Esophagus muscularis mucosa (tissue), 4 donors: ENCODE results near the gene NID1. TPM values are rescaled to one million over a fixed set of nuclear protein-coding genes. Genes with fewer than 3 reads are reported as not detected.

Source experiments
- DNase-seq: peaks from one replicate; pipeline ENCODE4 v3.0.0-alpha.2; 2017; ENCODE audit errors: extremely low spot score
- H3K27ac ChIP-seq, 4 donors: fragments of 200-600 bp; sonication (generic); replicated peaks in 1 of 4; 1 replicate in 3 of 4; 2 replicates in 1 of 4; pipeline ENCODE4 v1.5.1; 2016 to 2019; ENCODE audit warnings: mild to moderate bottlenecking in 1 of 4
- H3K27me3 ChIP-seq, 4 donors: fragments of 200-600 bp; sonication (generic); one replicate each; pipeline versions ENCODE4 v1.5.1 to v1.6.0; 2016 to 2019
- H3K36me3 ChIP-seq, 4 donors: fragments of 200-600 bp; sonication (generic); one replicate each; pipeline ENCODE4 v1.5.1; 2016 to 2019
- H3K4me1 ChIP-seq, 4 donors: fragments of 200-600 bp; sonication (generic); one replicate each; pipeline ENCODE4 v1.5.1; 2016 to 2019
- H3K4me3 ChIP-seq, 4 donors: fragments of 200-600 bp; sonication (generic); 1 replicate in 2 of 4; 2 replicates in 2 of 4; pipeline ENCODE4 v1.5.1; 2016 to 2019; ENCODE audit warnings: mild to moderate bottlenecking in 4 of 4, moderate library complexity in 1 of 4
- H3K9me3 ChIP-seq, 4 donors: fragments of 200-600 bp; sonication (generic); 1 replicate in 3 of 4; 2 replicates in 1 of 4; pipeline ENCODE4 v1.5.1; 2016 to 2019
- CTCF ChIP-seq, 3 experiments: fragments of 200-600 bp in 2 of 3; fragments of 450-650 bp in 1 of 3; sonication (generic) in 2 of 3; IDR thresholded peaks; one replicate each; pipeline ENCODE4 v1.5.1; 2017 to 2019; ENCODE audit warnings: antibody characterized with exemption in 3 of 3, mild to moderate bottlenecking in 2 of 3, moderate library complexity in 1 of 3
- EP300 ChIP-seq: sonication (generic); formaldehyde crosslinking; IDR thresholded peaks from one replicate; pipeline ENCODE4 v1.6.1; 2017; ENCODE audit warnings: antibody characterized with exemption
- POLR2A ChIP-seq: fragments of 450-650 bp; IDR thresholded peaks from one replicate; pipeline ENCODE4 v1.6.1; 2017; ENCODE audit warnings: antibody characterized with exemption, moderate library complexity, mild to moderate bottlenecking, low read depth
- POLR2AphosphoS5 ChIP-seq, 2 donors: sonication (generic); formaldehyde crosslinking; IDR thresholded peaks; one replicate each; pipeline ENCODE4 v1.6.1; 2017; ENCODE audit warnings: antibody characterized with exemption in 2 of 2
- WGBS: methylation state at CpG from one replicate; pipeline ENCODE4 v1.1.5; 2018; 5-methylcytosine and 5-hydroxymethylcytosine counted together
- intact Hi-C: fragments of 100-400 bp; cut with DNase I; formaldehyde crosslinking; loops from one replicate; pipeline ENCODE4 v1.15.1; 2023
- total RNA-seq, 4 donors: library from RNA; depleted of rRNA; stranded (reverse); fragments of >200 nt; gene quantifications; one replicate each; pipeline versions ENCODE4 v1.1.0 to v1.2.1, GENCODE V29; 2016

Gene NID1
- total RNA-seq, 4 donors from 2014 or later = 187 to 390 (median 287) TPM

DNA sequence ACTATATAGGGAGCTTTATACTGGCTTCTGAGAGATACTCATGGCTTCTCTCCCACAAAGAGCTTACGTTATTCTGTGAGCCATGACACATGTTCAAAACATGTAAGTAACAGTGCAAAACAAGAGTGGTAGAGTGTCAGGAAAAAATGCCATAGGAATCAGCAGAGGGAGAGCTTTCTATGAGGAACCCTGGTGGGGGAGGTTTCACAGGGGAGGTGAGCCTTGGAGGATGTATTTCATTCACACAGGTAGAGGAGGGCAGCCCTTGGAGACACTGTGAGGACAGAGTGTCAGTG is 125.5 kb downstream of the NID1 start:
- intact Hi-C loops = no loop called here

DNA sequence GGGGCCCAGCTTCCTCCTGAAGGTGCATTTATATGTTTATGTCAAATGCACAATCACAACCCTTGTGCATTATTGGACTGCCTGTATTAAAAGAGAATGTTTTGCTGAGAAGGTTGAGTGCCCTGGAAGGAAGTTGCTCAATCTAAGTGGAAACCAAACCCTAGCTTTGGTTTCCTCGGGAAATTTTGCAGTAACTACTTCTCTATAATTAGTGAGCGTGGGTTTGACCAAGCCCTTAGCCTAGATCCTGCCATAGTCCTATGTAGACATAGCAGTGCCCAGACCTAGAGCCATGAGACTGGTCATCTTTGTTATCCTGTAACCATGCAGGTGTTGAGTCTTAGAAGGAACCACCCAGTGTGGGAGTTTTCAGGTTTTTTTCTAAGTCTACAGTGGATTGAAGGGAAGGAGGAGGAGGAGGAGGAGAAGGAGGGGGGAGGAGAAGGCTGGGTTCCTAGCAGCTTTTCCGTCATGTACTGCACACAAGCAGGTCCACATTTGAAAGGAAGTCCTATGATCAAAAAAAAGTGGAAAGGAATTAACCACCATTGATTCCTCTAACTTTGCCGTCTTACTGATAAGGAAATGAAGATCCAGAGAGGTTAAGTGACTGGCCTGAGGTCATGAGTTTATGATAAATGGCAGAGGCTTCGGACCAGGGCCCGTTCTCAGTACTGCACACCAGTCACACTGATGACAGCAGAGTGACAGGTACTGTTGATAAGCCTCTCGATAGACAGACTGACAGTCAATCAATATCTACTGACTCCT is 126.0 kb downstream of the NID1 start:
- no peaks in the 10 kb centered on the region for H3K36me3 ChIP-seq
- DNase-seq = no peak
- intact Hi-C loops = no loop called here
- no peak for TF ChIP-seq EP300
- no peak for TF ChIP-seq POLR2AphosphoS5 (IDR thresholded peaks at IDR 0.05)
- no peak for TF ChIP-seq POLR2A
- no peak for TF ChIP-seq CTCF (IDR thresholded peaks at IDR 0.05)
- no peak overlapping the region for H3K4me3 ChIP-seq
- 76% methylated on average over 6 of the region's 7 CpGs for WGBS
- peak overlapping the region in 2 of 4 donors; percentile 34 to 42 for H3K27ac ChIP-seq
- peaks cover 4 to 26% (median 20%) of the 10 kb centered on the region in 4 donors for H3K4me1 ChIP-seq
- H3K9me3 ChIP-seq = no peaks in the 10 kb centered on the region
- no peaks in the 10 kb centered on the region for H3K27me3 ChIP-seq

More for the DNA sequence above, 125.5 kb downstream of the NID1 start:
- 38% methylated on average over 1 of the region's 1 CpG for WGBS
- Histone ChIP-seq H3K27me3 (no peaks in the 10 kb centered on the region), H3K36me3 (no peaks in the 10 kb centered on the region), H3K9me3 (no peaks in the 10 kb centered on the region), H3K27ac (peak overlapping the region in 2 of 4 donors; percentile 34 to 42), H3K4me1 (peaks cover 4 to 29% (median 20%) of the 10 kb centered on the region in 4 donors), H3K4me3 (no peak overlapping the region)
- DNase-seq = no peak
- no peak for TF ChIP-seq CTCF (IDR thresholded peaks at IDR 0.05)
- no peak for TF ChIP-seq POLR2AphosphoS5 (IDR thresholded peaks at IDR 0.05)
- no peak for TF ChIP-seq POLR2A
- no peak for TF ChIP-seq EP300

- intact Hi-C loops = no loop called here
- Histone ChIP-seq H3K36me3 (no peaks in the 10 kb centered on the region), H3K4me1 (peaks cover 4 to 27% (median 18%) of the 10 kb centered on the region in 4 donors), H3K27ac (no peak overlapping the region), H3K4me3 (no peak overlapping the region), H3K27me3 (no peaks in the 10 kb centered on the region), H3K9me3 (no peaks in the 10 kb centered on the region)
- 71% methylated on average over 5 of the region's 5 CpGs for WGBS
- no peak for DNase-seq
- TF ChIP-seq EP300 (no peak), POLR2A (no peak), CTCF (IDR thresholded peaks at IDR 0.05) (no peak), POLR2AphosphoS5 (IDR thresholded peaks at IDR 0.05) (no peak)
These were observed 127.8 kb downstream of the NID1 start for GRCh38 chr1:235937123-235937522.

DNA sequence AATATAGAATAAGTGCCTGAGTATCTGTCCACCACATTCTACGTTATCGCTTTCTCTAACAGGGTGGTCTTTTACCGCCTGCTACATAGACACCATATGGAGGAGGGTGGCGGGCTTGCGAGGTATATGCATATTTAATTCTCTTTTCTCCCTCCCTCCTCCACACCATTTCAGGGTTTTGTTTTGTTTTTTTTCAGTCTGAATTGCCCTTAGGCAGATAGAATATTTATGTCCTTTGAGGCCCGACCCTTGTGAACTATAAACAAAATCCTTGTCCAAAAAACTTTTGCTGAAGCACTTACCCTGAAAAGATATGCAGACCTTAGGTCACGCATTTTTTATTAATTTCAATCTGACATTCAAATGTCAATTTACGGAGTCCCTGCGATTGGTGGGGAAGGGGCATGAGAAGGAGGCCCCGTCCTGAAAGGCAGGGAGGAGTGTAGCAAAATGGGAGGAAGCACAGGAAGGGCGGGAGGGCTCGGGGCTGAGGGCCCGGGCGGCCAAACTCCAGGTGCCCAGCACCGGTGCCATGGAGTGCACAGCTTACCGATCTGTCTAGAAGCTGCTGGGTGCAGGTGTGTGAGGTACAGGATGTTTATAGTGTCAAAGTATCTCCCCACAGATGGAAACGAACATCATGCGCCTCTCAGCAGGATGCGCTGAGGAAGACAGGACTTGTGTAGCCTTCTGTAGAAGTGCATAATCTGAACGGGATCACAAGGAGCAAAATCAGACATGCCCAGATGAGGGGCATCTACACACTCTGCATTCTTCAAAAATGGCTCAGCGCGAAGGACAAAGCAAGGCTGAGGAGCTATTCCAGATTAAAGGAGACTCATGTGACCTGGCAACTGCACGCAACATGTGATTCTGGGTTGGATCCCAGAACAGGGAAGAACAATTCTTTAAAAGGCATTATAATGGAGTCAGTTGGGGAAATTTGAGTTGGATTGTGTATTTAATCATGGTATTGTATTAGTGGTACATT is 129.4 kb downstream of the NID1 start:
- Histone ChIP-seq H3K36me3 (no peaks in the 10 kb centered on the region), H3K4me1 (peaks cover 4 to 23% (median 16%) of the 10 kb centered on the region in 4 donors), H3K9me3 (no peaks in the 10 kb centered on the region), H3K4me3 (no peak overlapping the region), H3K27me3 (no peaks in the 10 kb centered on the region), H3K27ac (no peak overlapping the region)
- no peak for TF ChIP-seq CTCF (IDR thresholded peaks at IDR 0.05)
- no peak for TF ChIP-seq POLR2A
- TF ChIP-seq EP300 = no peak
- TF ChIP-seq POLR2AphosphoS5 (IDR thresholded peaks at IDR 0.05) = no peak
- no peak for DNase-seq
- 77% methylated on average over 23 of the region's 23 CpGs for WGBS
- intact Hi-C loops = no loop called here
